Panc1 (cell line): ENCODE results near the gene MAP3K7. TPM values are rescaled to one million over a fixed set of nuclear protein-coding genes. Genes with fewer than 3 reads are reported as not detected.

ENCODE experiments used
- ATAC-seq: fragments of 200-7000 bp; cut with Tn5 transposase; 2 replicates; pipeline ENCODE4 v1.9.1; 2020; ENCODE audit warnings: mild to moderate bottlenecking, moderate library complexity
- BruUV-seq: library from RNA; stranded (reverse); fragments of 400-500 nt; replicated peaks from 2 replicates; lab custom pipeline; 2021; lab: Mats Ljungman, UMichigan
- CTCF ChIA-PET: fragments of 300-600 bp; sonication (Branson Sonifier 250); formaldehyde crosslinking; loops from one replicate; lab custom pipeline; 2022; ENCODE audit warnings: antibody characterized with exemption; lab: Charles Lee
- POLR2A ChIA-PET: fragments of 300-600 bp; sonication (Branson Sonifier 250); formaldehyde crosslinking; loops from one replicate; lab custom pipeline; 2022; ENCODE audit warnings: antibody characterized with exemption; lab: Charles Lee
- DNase-seq: peaks from one replicate; pipeline ENCODE4 v3.0.0-alpha.2; 2010; ENCODE audit warnings: low read depth, low spot score
- H3K27ac ChIP-seq: 2 replicates; pipeline ENCODE4 v1.5.1; 2011; ENCODE audit warnings: mild to moderate bottlenecking, low read length, inconsistent platforms
- H3K27me3 ChIP-seq: fragments of 200-500 bp; sonication (Bioruptor generic); 2 replicates; pipeline ENCODE4 v1.6.0; 2014; ENCODE audit warnings: low read length, inconsistent platforms; ENCODE audit not compliant: control insufficient read depth, insufficient read depth
- H3K36me3 ChIP-seq: fragments of 200-500 bp; sonication (Bioruptor generic); 2 replicates; pipeline ENCODE4 v1.5.1; 2014; ENCODE audit warnings: inconsistent platforms, mild to moderate bottlenecking, low read length, moderate library complexity; ENCODE audit not compliant: control insufficient read depth, insufficient read depth
- H3K4me1 ChIP-seq: 2 replicates; pipeline ENCODE4 v1.5.1; 2011; ENCODE audit warnings: inconsistent platforms, mild to moderate bottlenecking, low read length, moderate library complexity; ENCODE audit not compliant: control insufficient read depth, insufficient read depth
- H3K4me3 ChIP-seq, 2 experiments: 2 replicates each; pipeline ENCODE4 v1.5.1; 2011 to 2012; ENCODE audit warnings: low read depth in 2 of 2, low read length in 2 of 2, mild to moderate bottlenecking in 2 of 2, inconsistent platforms in 1 of 2, moderate library complexity in 1 of 2
- H3K9me3 ChIP-seq: fragments of 200-500 bp; sonication (Bioruptor generic); 2 replicates; pipeline ENCODE4 v1.5.1; 2014; ENCODE audit warnings: low read depth, mild to moderate bottlenecking, inconsistent platforms, low read length, moderate library complexity; ENCODE audit not compliant: control insufficient read depth, insufficient read depth
- POLR2AphosphoS5 ChIP-seq: IDR thresholded peaks from 2 replicates; pipeline ENCODE4 v1.6.1; 2012; ENCODE audit warnings: mild to moderate bottlenecking, low read depth, low read length, moderate library complexity
- SIN3A ChIP-seq: IDR thresholded peaks from 2 replicates; pipeline ENCODE4 v1.6.1; 2012; ENCODE audit warnings: low read depth, mild to moderate bottlenecking, low read length, moderate library complexity, borderline replicate concordance; ENCODE audit not compliant: insufficient read depth
- TCF7L2 ChIP-seq: IDR thresholded peaks from 2 replicates; pipeline ENCODE4 v1.6.1; 2011; ENCODE audit warnings: mild to moderate bottlenecking, low read depth, low read length, inconsistent platforms
- in situ Hi-C: cut with HindIII; loops from 2 replicates; pipeline ENCODE4 v1.10.0; 2016; ENCODE audit warnings: low sequenced_read_pairs, low pct_unique_long_range_greater_than_20kb
- intact Hi-C: fragments of 100-400 bp; cut with micrococcal nuclease; formaldehyde crosslinking; loops from one replicate; pipeline ENCODE4 v1.10.0; 2022; ENCODE audit not compliant: unreplicated experiment
- total RNA-seq: library from RNA; stranded (reverse); gene quantifications from one replicate; pipeline ENCODE4 v1.2.1, GENCODE V29; 2021; ENCODE audit not compliant: unreplicated experiment
- TF ChIP-seq, protein P1 (sequence below), 2 experiments: IDR thresholded peaks; 2 replicates each; pipeline ENCODE4 v1.6.1; 2011 to 2012; ENCODE audit warnings: low read depth in 2 of 2, control low read depth in 1 of 2, low read length in 1 of 2, mild to moderate bottlenecking in 1 of 2, moderate library complexity in 1 of 2; ENCODE audit not compliant: insufficient read depth in 1 of 2
- TF ChIP-seq, protein P2 (sequence below): fragments of 450-650 bp; IDR thresholded peaks from 2 replicates; pipeline ENCODE4 v1.5.1; 2017; ENCODE audit warnings: mild to moderate bottlenecking

Gene MAP3K7
- total RNA-seq, 1 experiment from 2014 or later: 33.1 TPM

DNA sequence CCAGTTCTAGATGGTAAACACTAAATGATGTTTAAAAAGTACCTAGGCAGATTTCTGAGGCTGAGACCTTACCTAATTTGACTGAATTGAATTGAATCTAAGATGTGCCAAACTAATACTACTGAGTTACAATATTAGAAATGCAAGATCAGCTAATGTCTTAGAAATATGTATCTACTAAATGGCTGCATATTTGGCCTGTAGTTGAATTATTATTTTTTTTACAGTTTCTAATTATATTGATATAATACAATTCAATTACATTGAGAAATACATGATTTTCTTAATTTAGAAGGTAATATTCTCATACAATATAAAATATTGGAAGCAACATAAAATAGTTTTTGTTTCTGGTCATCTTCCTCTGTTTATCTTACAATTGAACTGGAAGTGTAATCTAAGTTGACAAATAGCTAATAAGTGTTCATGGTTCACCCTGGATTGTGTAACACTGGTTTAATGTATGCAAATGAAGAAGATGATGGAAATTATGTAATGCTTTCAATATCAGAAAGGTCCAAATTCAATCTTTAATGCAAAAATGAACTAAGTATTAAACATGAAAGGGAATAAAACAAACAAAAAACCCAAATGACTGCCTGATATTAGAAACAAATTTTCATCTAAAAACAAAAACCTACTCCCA lies 2.9 kb downstream of the MAP3K7 start:
- no peak for DNase-seq
- TF ChIP-seq SIN3A (no peak), TCF7L2 (no peak), POLR2AphosphoS5 (no peak)
- TF ChIP-seq, protein P1, sequence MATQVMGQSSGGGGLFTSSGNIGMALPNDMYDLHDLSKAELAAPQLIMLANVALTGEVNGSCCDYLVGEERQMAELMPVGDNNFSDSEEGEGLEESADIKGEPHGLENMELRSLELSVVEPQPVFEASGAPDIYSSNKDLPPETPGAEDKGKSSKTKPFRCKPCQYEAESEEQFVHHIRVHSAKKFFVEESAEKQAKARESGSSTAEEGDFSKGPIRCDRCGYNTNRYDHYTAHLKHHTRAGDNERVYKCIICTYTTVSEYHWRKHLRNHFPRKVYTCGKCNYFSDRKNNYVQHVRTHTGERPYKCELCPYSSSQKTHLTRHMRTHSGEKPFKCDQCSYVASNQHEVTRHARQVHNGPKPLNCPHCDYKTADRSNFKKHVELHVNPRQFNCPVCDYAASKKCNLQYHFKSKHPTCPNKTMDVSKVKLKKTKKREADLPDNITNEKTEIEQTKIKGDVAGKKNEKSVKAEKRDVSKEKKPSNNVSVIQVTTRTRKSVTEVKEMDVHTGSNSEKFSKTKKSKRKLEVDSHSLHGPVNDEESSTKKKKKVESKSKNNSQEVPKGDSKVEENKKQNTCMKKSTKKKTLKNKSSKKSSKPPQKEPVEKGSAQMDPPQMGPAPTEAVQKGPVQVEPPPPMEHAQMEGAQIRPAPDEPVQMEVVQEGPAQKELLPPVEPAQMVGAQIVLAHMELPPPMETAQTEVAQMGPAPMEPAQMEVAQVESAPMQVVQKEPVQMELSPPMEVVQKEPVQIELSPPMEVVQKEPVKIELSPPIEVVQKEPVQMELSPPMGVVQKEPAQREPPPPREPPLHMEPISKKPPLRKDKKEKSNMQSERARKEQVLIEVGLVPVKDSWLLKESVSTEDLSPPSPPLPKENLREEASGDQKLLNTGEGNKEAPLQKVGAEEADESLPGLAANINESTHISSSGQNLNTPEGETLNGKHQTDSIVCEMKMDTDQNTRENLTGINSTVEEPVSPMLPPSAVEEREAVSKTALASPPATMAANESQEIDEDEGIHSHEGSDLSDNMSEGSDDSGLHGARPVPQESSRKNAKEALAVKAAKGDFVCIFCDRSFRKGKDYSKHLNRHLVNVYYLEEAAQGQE (IDR thresholded peaks at IDR 0.05; ENCODE audit: insufficient read depth in 1 of 2, low read depth in 2 of 2, low read length in 1 of 2): no peak
- TF ChIP-seq, protein P2, sequence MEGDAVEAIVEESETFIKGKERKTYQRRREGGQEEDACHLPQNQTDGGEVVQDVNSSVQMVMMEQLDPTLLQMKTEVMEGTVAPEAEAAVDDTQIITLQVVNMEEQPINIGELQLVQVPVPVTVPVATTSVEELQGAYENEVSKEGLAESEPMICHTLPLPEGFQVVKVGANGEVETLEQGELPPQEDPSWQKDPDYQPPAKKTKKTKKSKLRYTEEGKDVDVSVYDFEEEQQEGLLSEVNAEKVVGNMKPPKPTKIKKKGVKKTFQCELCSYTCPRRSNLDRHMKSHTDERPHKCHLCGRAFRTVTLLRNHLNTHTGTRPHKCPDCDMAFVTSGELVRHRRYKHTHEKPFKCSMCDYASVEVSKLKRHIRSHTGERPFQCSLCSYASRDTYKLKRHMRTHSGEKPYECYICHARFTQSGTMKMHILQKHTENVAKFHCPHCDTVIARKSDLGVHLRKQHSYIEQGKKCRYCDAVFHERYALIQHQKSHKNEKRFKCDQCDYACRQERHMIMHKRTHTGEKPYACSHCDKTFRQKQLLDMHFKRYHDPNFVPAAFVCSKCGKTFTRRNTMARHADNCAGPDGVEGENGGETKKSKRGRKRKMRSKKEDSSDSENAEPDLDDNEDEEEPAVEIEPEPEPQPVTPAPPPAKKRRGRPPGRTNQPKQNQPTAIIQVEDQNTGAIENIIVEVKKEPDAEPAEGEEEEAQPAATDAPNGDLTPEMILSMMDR: no peak
- intact Hi-C loops (no loop called here), in situ Hi-C loops (no loop called here)
- Histone ChIP-seq H3K36me3 (peaks cover 4% of the 10 kb centered on the region; the same call in 1 of the 2 replicates), H3K4me1 (peaks cover 15% of the 10 kb centered on the region), H3K27me3 (no peaks in the 10 kb centered on the region; the same call in 1 of the 2 replicates), H3K9me3 (no peaks in the 10 kb centered on the region), H3K27ac (no peak overlapping the region), H3K4me3 (no peak overlapping the region)
- ATAC-seq: no peak
- ChIA-PET CTCF (no interaction called here), POLR2A (no interaction called here)
- BruUV-seq: no TSS peak

DNA sequence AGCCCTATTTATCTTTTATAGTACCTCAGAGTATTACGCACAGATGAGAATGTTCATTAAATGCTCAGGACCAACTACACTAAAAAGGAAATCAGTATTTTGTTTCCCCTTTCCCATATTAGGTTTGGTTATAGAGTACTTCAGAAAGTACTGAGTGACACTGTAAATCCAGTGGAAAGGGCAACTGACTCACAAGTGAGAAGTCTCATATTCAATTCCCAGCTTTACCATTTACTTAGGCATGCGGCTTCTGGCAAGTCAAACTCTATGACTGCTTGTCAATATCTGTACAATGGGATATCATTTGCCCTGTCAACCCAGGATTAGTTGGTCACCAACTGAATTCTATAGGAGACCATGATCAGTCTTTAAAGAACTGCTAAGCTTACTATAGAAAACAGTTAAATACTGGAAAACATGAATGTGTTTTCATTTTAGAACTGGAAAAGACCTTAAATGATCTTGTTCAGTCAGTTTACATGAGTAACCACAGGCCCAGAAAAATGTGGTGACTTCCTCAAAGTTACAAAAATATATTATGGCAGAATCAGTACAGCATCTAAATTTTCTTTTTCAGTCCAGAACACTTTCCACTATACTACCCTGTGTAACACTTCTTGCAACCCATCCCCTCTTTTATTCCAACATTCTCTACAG lies 3.6 kb downstream of the MAP3K7 start:
- Histone ChIP-seq H3K27me3 (no peaks in the 10 kb centered on the region), H3K27ac (no peak overlapping the region), H3K36me3 (peaks cover 4% of the 10 kb centered on the region), H3K9me3 (no peaks in the 10 kb centered on the region), H3K4me3 (no peak overlapping the region), H3K4me1 (peaks cover 15% of the 10 kb centered on the region)
- no peak for ATAC-seq
- intact Hi-C loops: no loop called here
- no TSS peak for BruUV-seq
- TF ChIP-seq SIN3A (no peak), TCF7L2 (no peak), POLR2AphosphoS5 (no peak)
- TF ChIP-seq, protein P1 (IDR thresholded peaks at IDR 0.05; ENCODE audit: insufficient read depth in 1 of 2, low read depth in 2 of 2, low read length in 1 of 2): no peak
- TF ChIP-seq, protein P2: no peak
- no peak for DNase-seq
- ChIA-PET CTCF (interaction anchor here (0.6 kb wide), 1 partner anchor 282 kb away, joined by 11 read pairs; no protein-coding TSS in a partner anchor), POLR2A (no interaction called here)
- in situ Hi-C loops: no loop called here
